Adipose tissue (tissue), 3 donors: Measurements from ENCODE around the gene SPEM2. TPM values are rescaled to one million over a fixed set of nuclear protein-coding genes. Genes with fewer than 3 reads are reported as not detected.
"Not testable (repeated sequence)": the region's sequence is repeated elsewhere in the genome, so short reads cannot be mapped to it uniquely, and the experiment has no call there.

Experiments
- H3K27ac ChIP-seq: one replicate; pipeline ENCODE4 v1.5.1; 2013; ENCODE audit warnings: low read depth, low read length
- WGBS, 3 donors: extraction: QIAGEN DNeasy Blood & Tissue Kit; methylation state at CpG; one replicate each; pipeline ENCODE4 v1.1.7; 2013; 5-methylcytosine and 5-hydroxymethylcytosine counted together
- polyA plus RNA-seq, 3 donors: library from polyadenylated mRNA; stranded (reverse); fragments of 200-250 nt; gene quantifications; one replicate each; pipeline ENCODE4 v1.2.3, GENCODE V29; 2013
- donor health status: healthy with polysubstance abuse.
- donor health status: Bipolar disorder and iron deficiency.
- donor health status: healthy.

The SPEM2 gene
- polyA plus RNA-seq, 3 donors = not detected

- no peak overlapping the region for H3K27ac ChIP-seq
- WGBS, 3 donors = 90 to 92% (median 90%) methylated on average over 38 to 44 of the region's 44 CpGs
Measured at GRCh38 chr17:7462474-7463371, 37.3 kb downstream of the SPEM2 start.

GRCh38 chr17:7463372-7463846, 38.0 kb downstream of the SPEM2 start:
- WGBS, 3 donors = 86 to 90% (median 86%) methylated on average over 14 of the region's 14 CpGs
- no peak overlapping the region for H3K27ac ChIP-seq

GRCh38 chr17:7464081-7464480, 38.7 kb downstream of the SPEM2 start:
- no peak overlapping the region for H3K27ac ChIP-seq
- 90 to 92% (median 91%) methylated on average over 9 of the region's 9 CpGs for WGBS, 3 donors

GRCh38 chr17:7465597-7466275, 40.3 kb downstream of the SPEM2 start:
- no peak overlapping the region for H3K27ac ChIP-seq
- 89 to 93% (median 89%) methylated on average over 32 to 33 of the region's 33 CpGs for WGBS, 3 donors

GRCh38 chr17:7466318-7466638, 40.9 kb downstream of the SPEM2 start:
- WGBS, 3 donors = 71 to 87% (median 72%) methylated on average over 9 of the region's 9 CpGs
- H3K27ac ChIP-seq = no peak overlapping the region

- 48 to 84% (median 56%) methylated on average over 16 of the region's 16 CpGs for whole genome bisulfite sequencing, 3 donors
- H3K27ac ChIP-seq = no peak overlapping the region
Measured at GRCh38 chr17:7466639-7467341, 41.4 kb downstream of the SPEM2 start.

GRCh38 chr17:7467498-7467897, 42.1 kb downstream of the SPEM2 start:
- H3K27ac ChIP-seq = no peak overlapping the region
- WGBS, 3 donors = 80 to 91% (median 90%) methylated on average over 3 of the region's 3 CpGs

GRCh38 chr17:7468290-7468689, 42.9 kb downstream of the SPEM2 start:
- WGBS, 3 donors = 92 to 94% (median 94%) methylated on average over 11 of the region's 11 CpGs
- no peak overlapping the region for H3K27ac ChIP-seq

- no peak overlapping the region for H3K27ac ChIP-seq
- WGBS, 3 donors = 77 to 80% (median 78%) methylated on average over 12 of the region's 12 CpGs
Measured at GRCh38 chr17:7468804-7469389, 43.5 kb downstream of the SPEM2 start.

GRCh38 chr17:7469843-7470242, 44.4 kb downstream of the SPEM2 start:
- 77 to 94% (median 85%) methylated on average over 12 of the region's 12 CpGs for WGBS, 3 donors

GRCh38 chr17:7470457-7470973, 45.1 kb downstream of the SPEM2 start:
- WGBS, 3 donors = 53 to 82% (median 80%) methylated on average over 8 of the region's 8 CpGs
- not testable (repeated sequence) for H3K27ac ChIP-seq

More at GRCh38 chr17:7469843-7470242, 44.4 kb downstream of the SPEM2 start:
- H3K27ac ChIP-seq = not testable (repeated sequence)

- H3K27ac ChIP-seq = no peak overlapping the region
- WGBS, 3 donors = 61 to 93% (median 90%) methylated on average over 2 of the region's 2 CpGs
Measured at GRCh38 chr17:7471729-7472128, 46.3 kb downstream of the SPEM2 start.

- 67 to 83% (median 68%) methylated on average over 8 of the region's 8 CpGs for WGBS, 3 donors
- H3K27ac ChIP-seq = not testable (repeated sequence)
Measured at GRCh38 chr17:7474767-7475166, 49.4 kb downstream of the SPEM2 start.

- WGBS, 3 donors = 53 to 58% (median 53%) methylated on average over 15 of the region's 15 CpGs
- H3K27ac ChIP-seq = no peak overlapping the region
Measured at GRCh38 chr17:7475764-7476422, 50.5 kb downstream of the SPEM2 start.

GRCh38 chr17:7476494-7476893, 51.1 kb downstream of the SPEM2 start:
- WGBS, 3 donors = 27 to 39% (median 36%) methylated on average over 3 of the region's 3 CpGs
- no peak overlapping the region for H3K27ac ChIP-seq

- 83 to 92% (median 87%) methylated on average over 5 of the region's 5 CpGs for WGBS, 3 donors
- H3K27ac ChIP-seq = no peak overlapping the region
Measured at GRCh38 chr17:7476951-7477350, 51.5 kb downstream of the SPEM2 start.
